ENCODE data around the gene TXNDC15. TPM values are rescaled to one million over a fixed set of nuclear protein-coding genes. Genes with fewer than 3 reads are reported as not detected.
A peak's percentile ranks its signal among the peaks of the same experiment; 100 is the strongest.

Gene TXNDC15
- total and polyA plus RNA-seq, 2 of the 13 experiments (the other 11 are each of a cell fraction or from before 2014, with no cell fraction given): 22.2 to 49.9 TPM

GRCh38 chr5:134904610-134905245 is 30.6 kb downstream of the TXNDC15 start, which contains the start of gene PCBD2 (continued):
- TF ChIP-seq, protein P1, sequence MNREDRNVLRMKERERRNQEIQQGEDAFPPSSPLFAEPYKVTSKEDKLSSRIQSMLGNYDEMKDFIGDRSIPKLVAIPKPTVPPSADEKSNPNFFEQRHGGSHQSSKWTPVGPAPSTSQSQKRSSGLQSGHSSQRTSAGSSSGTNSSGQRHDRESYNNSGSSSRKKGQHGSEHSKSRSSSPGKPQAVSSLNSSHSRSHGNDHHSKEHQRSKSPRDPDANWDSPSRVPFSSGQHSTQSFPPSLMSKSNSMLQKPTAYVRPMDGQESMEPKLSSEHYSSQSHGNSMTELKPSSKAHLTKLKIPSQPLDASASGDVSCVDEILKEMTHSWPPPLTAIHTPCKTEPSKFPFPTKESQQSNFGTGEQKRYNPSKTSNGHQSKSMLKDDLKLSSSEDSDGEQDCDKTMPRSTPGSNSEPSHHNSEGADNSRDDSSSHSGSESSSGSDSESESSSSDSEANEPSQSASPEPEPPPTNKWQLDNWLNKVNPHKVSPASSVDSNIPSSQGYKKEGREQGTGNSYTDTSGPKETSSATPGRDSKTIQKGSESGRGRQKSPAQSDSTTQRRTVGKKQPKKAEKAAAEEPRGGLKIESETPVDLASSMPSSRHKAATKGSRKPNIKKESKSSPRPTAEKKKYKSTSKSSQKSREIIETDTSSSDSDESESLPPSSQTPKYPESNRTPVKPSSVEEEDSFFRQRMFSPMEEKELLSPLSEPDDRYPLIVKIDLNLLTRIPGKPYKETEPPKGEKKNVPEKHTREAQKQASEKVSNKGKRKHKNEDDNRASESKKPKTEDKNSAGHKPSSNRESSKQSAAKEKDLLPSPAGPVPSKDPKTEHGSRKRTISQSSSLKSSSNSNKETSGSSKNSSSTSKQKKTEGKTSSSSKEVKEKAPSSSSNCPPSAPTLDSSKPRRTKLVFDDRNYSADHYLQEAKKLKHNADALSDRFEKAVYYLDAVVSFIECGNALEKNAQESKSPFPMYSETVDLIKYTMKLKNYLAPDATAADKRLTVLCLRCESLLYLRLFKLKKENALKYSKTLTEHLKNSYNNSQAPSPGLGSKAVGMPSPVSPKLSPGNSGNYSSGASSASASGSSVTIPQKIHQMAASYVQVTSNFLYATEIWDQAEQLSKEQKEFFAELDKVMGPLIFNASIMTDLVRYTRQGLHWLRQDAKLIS (CRISPR knock-in tag; IDR thresholded peaks at IDR 0.05): no peak
- TF ChIP-seq DNMT1 (CRISPR knock-in tag; IDR thresholded peaks at IDR 0.05): 0 out of 2 replicates have a peak, but pooled peaks have one; percentile 41
- TF ChIP-seq, protein P2, sequence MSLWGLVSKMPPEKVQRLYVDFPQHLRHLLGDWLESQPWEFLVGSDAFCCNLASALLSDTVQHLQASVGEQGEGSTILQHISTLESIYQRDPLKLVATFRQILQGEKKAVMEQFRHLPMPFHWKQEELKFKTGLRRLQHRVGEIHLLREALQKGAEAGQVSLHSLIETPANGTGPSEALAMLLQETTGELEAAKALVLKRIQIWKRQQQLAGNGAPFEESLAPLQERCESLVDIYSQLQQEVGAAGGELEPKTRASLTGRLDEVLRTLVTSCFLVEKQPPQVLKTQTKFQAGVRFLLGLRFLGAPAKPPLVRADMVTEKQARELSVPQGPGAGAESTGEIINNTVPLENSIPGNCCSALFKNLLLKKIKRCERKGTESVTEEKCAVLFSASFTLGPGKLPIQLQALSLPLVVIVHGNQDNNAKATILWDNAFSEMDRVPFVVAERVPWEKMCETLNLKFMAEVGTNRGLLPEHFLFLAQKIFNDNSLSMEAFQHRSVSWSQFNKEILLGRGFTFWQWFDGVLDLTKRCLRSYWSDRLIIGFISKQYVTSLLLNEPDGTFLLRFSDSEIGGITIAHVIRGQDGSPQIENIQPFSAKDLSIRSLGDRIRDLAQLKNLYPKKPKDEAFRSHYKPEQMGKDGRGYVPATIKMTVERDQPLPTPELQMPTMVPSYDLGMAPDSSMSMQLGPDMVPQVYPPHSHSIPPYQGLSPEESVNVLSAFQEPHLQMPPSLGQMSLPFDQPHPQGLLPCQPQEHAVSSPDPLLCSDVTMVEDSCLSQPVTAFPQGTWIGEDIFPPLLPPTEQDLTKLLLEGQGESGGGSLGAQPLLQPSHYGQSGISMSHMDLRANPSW (CRISPR knock-in tag; IDR thresholded peaks at IDR 0.05; ENCODE audit: borderline replicate concordance): peak; percentile 11; the same call in 1 of the 2 replicates
- no peak; the same call in 1 of the 2 replicates for TF ChIP-seq NAIF1 (CRISPR knock-in tag; IDR thresholded peaks at IDR 0.05; ENCODE audit: borderline replicate concordance)
- 0 out of 2 replicates have a peak, but pooled peaks have one; percentile 45 for TF ChIP-seq ADNP (CRISPR knock-in tag; IDR thresholded peaks at IDR 0.05)
- TF ChIP-seq, protein P3, sequence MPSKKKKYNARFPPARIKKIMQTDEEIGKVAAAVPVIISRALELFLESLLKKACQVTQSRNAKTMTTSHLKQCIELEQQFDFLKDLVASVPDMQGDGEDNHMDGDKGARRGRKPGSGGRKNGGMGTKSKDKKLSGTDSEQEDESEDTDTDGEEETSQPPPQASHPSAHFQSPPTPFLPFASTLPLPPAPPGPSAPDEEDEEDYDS (CRISPR knock-in tag; IDR thresholded peaks at IDR 0.05): peak; percentile 27; the same call in 1 of the 2 replicates
- TF ChIP-seq MLLT10 (CRISPR knock-in tag; IDR thresholded peaks at IDR 0.05): no peak
- no peak for TF ChIP-seq TCF7L2 (IDR thresholded peaks at IDR 0.05; ENCODE audit: low read depth, low read length)
- TF ChIP-seq EHMT2 (IDR thresholded peaks at IDR 0.05; ENCODE audit: borderline replicate concordance, low read depth, low read length): no peak
- 0 out of 2 replicates have a peak, but pooled peaks have one; percentile 73 for TF ChIP-seq ZNF790 (CRISPR knock-in tag; IDR thresholded peaks at IDR 0.05; ENCODE audit: borderline replicate concordance)
- 0 out of 2 replicates have a peak, but pooled peaks have one; percentile 48 for TF ChIP-seq RELA (CRISPR knock-in tag; IDR thresholded peaks at IDR 0.05)
- TF ChIP-seq ZNF512 (CRISPR knock-in tag; IDR thresholded peaks at IDR 0.05): no peak
- no peak for TF ChIP-seq FLYWCH1 (CRISPR knock-in tag; IDR thresholded peaks at IDR 0.05)
- TF ChIP-seq HNRNPL (IDR thresholded peaks at IDR 0.05; ENCODE audit: low read depth, low read length): peak; percentile 54; the same call in 1 of the 2 replicates
- TF ChIP-seq ZMAT3 (CRISPR knock-in tag; conservative IDR thresholded peaks at IDR 0.05): peak; percentile 92
- TF ChIP-seq KDM3A (CRISPR knock-in tag; IDR thresholded peaks at IDR 0.05; ENCODE audit: low read depth): peak; percentile 89; the same call in 1 of the 2 replicates
- TF ChIP-seq SMC3 (IDR thresholded peaks at IDR 0.05; ENCODE audit: low read length): peak; percentile 16; the same call in 1 of the 2 replicates
- TF ChIP-seq SMAD9 (CRISPR knock-in tag; IDR thresholded peaks at IDR 0.05): no peak
- TF ChIP-seq ARNTL (CRISPR knock-in tag; IDR thresholded peaks at IDR 0.05): 0 out of 2 replicates have a peak, but pooled peaks have one; percentile 8
- TF ChIP-seq ZNF605 (CRISPR knock-in tag; IDR thresholded peaks at IDR 0.05): peak; percentile 62
- TF ChIP-seq ZNF101 (CRISPR knock-in tag; IDR thresholded peaks at IDR 0.05; ENCODE audit: borderline replicate concordance, low read depth): 0 out of 2 replicates have a peak, but pooled peaks have one; percentile 11
- TF ChIP-seq POGZ (CRISPR knock-in tag; IDR thresholded peaks at IDR 0.05): peak; percentile 93

All from HepG2 (cell line).